ENCODE results near the gene OLFML3.
"Not testable (repeated sequence)": the region's sequence is repeated elsewhere in the genome, so short reads cannot be mapped to it uniquely, and the experiment has no call there.

OLFML3 gene

DNA sequence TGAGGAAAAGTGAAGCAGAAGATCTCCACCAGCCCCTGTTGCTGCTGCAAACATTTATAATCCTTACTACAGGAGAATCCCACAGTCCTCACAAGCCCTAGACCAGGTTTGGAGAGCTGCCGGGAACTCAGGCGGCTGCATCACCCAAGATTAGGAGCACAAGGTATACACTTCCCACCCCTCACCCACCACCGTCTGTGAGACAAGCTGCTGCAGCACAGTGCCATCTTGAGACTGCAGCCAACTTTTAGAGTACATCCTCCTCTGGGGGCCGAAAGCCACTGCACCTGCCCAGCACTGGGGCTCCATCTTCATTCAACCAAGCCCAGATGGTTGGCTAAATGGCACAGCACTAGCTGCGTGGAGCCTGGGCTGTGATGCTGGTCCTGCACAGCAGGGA is 13.8 kb downstream of the OLFML3 start:
- Histone ChIP-seq H2AFZ (ENCODE audit: low read length, unreplicated experiment) (no peak overlapping the region), H3K79me2 (ENCODE audit: control insufficient read depth, insufficient read depth, low read length, unreplicated experiment) (no peaks in the 10 kb centered on the region), H3K4me3 (ENCODE audit: low read depth, low read length) (no peak overlapping the region), H3K27ac (ENCODE audit: low read depth, low read length) (no peak overlapping the region), H3K27me3 (ENCODE audit: insufficient read depth, low read length) (peaks cover 37% of the 10 kb centered on the region), H3K4me1 (ENCODE audit: control insufficient read depth, insufficient read depth, low read length, unreplicated experiment) (no peaks in the 10 kb centered on the region), H3K36me3 (ENCODE audit: insufficient read depth, low read length) (no peaks in the 10 kb centered on the region)

DNA sequence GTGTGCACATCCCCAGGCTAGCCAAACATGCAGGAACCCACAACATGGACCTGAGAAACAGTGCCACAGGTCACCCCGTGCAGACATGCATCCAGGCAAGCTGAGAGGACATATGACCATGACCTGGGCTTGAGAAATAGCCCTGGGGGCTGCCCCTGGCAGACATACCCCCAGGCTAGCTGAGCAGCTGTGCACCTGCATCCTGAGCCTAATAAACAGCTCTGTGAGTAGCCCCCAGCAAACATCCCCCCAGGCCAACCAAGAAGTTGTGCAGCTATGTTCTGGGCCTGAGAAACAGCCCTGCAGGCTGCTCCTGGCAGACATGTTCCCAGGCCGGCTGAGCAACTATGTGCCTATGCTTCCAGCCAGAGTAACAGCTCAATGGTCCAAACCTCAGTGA is 14.5 kb downstream of the OLFML3 start:
- Histone ChIP-seq H3K27me3 (ENCODE audit: insufficient read depth, low read length) (peaks cover 39% of the 10 kb centered on the region), H2AFZ (ENCODE audit: low read length, unreplicated experiment) (no peak overlapping the region), H3K79me2 (ENCODE audit: control insufficient read depth, insufficient read depth, low read length, unreplicated experiment) (no peaks in the 10 kb centered on the region), H3K27ac (ENCODE audit: low read depth, low read length) (no peak overlapping the region), H3K4me1 (ENCODE audit: control insufficient read depth, insufficient read depth, low read length, unreplicated experiment) (no peaks in the 10 kb centered on the region), H3K4me3 (ENCODE audit: low read depth, low read length) (no peak overlapping the region), H3K36me3 (ENCODE audit: insufficient read depth, low read length) (no peaks in the 10 kb centered on the region)

DNA sequence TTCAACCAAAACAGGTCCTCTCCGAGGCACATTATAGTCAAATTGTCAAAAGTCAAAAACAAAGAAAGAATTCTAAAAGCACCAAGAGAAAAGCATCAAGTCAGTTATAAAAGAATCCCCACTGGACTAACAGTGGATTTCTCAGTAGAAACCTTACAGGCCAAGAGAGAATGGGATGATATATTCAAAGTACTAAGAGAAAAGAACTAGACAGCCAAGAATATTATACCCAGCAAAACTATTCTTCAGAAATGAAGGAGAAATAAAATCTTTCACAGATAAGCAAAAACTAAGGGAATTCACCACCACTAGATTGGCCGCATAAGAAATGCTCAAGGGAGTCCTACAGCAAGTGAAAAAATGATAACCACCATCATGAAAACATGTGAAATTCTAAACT is 16.1 kb downstream of the OLFML3 start:
- Histone ChIP-seq H3K36me3 (ENCODE audit: insufficient read depth, low read length) (no peaks in the 10 kb centered on the region), H2AFZ (ENCODE audit: low read length, unreplicated experiment) (no peak overlapping the region), H3K27ac (ENCODE audit: low read depth, low read length) (no peak overlapping the region), H3K4me1 (ENCODE audit: control insufficient read depth, insufficient read depth, low read length, unreplicated experiment) (no peaks in the 10 kb centered on the region), H3K27me3 (ENCODE audit: insufficient read depth, low read length) (peaks cover 45% of the 10 kb centered on the region), H3K79me2 (ENCODE audit: control insufficient read depth, insufficient read depth, low read length, unreplicated experiment) (no peaks in the 10 kb centered on the region), H3K4me3 (ENCODE audit: low read depth, low read length) (no peak overlapping the region)

DNA sequence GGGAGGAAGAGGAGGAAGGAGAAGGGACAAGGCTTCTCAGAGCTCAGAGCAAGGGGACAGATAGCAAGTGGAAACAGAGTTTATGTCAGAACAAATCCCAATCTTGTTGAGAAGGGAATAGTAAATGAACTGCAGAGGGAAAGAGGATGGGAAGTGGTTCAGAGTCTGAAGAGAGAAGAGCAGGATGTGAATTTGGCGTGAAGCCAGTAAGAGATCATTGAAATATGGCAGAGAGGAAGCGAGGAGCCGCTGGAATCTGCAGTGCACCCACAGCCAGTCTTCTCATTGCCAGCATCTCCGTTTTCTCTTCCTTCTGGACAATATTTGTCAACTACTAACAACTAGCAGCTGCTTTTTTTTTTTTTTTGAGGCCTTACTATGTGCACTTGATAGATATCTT is 19.1 kb downstream of the OLFML3 start:
- Histone ChIP-seq H3K27me3 (ENCODE audit: insufficient read depth, low read length) (peaks cover 44% of the 10 kb centered on the region; the same call in 1 of the 2 replicates), H3K36me3 (ENCODE audit: insufficient read depth, low read length) (no peaks in the 10 kb centered on the region), H3K4me1 (ENCODE audit: control insufficient read depth, insufficient read depth, low read length, unreplicated experiment) (no peaks in the 10 kb centered on the region), H3K4me3 (ENCODE audit: low read depth, low read length) (no peak overlapping the region), H2AFZ (ENCODE audit: low read length, unreplicated experiment) (no peak overlapping the region), H3K79me2 (ENCODE audit: control insufficient read depth, insufficient read depth, low read length, unreplicated experiment) (no peaks in the 10 kb centered on the region), H3K27ac (ENCODE audit: low read depth, low read length) (no peak overlapping the region)

DNA sequence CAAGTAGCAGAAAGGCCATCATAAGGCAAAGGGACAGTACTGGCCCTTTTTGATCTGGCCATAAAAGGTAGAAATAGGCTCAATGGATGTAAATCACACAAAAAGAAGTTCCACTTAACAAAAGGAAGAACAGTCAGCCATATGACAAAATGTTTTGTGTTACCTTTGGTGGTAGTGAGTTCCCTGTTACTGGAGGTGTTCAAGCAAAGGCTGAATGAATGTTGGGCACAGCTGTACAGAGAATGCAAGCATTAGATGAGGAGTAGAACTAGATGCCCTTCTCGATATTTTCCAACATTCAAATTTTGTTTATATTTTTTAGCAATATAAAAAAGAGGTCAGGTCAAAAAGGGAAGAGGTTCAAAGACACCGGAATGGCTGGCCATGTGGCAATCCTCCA is 20.0 kb downstream of the OLFML3 start:
- Histone ChIP-seq H3K4me3 (ENCODE audit: low read depth, low read length) (no peak overlapping the region), H3K27me3 (ENCODE audit: insufficient read depth, low read length) (peaks cover 53% of the 10 kb centered on the region), H3K4me1 (ENCODE audit: control insufficient read depth, insufficient read depth, low read length, unreplicated experiment) (no peaks in the 10 kb centered on the region), H3K36me3 (ENCODE audit: insufficient read depth, low read length) (no peaks in the 10 kb centered on the region), H2AFZ (ENCODE audit: low read length, unreplicated experiment) (no peak overlapping the region), H3K27ac (ENCODE audit: low read depth, low read length) (no peak overlapping the region), H3K79me2 (ENCODE audit: control insufficient read depth, insufficient read depth, low read length, unreplicated experiment) (no peaks in the 10 kb centered on the region)

DNA sequence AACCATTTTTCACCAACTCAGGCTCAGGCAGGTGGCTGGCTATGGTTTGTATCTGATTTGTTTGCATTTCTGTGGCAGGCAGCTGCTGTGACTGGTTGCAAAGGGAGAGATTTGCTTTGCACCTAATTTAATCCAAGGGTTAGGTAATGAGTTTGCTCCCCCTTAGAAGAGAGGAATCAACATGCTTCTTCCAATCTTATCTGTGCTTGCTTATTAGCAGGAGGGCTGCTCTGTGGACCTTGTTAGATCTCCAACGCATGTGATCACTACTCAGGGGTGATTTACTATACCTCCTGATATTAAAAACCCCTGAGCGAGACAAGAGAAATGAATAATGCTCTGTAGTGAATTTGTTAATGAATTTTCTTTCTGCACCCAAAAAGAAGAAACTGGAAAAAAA is 20.5 kb downstream of the OLFML3 start:
- Histone ChIP-seq H3K4me1 (ENCODE audit: control insufficient read depth, insufficient read depth, low read length, unreplicated experiment) (no peaks in the 10 kb centered on the region), H3K36me3 (ENCODE audit: insufficient read depth, low read length) (no peaks in the 10 kb centered on the region), H3K27ac (ENCODE audit: low read depth, low read length) (no peak overlapping the region), H3K27me3 (ENCODE audit: insufficient read depth, low read length) (peaks cover 57% of the 10 kb centered on the region), H3K79me2 (ENCODE audit: control insufficient read depth, insufficient read depth, low read length, unreplicated experiment) (no peaks in the 10 kb centered on the region), H3K4me3 (ENCODE audit: low read depth, low read length) (no peak overlapping the region), H2AFZ (ENCODE audit: low read length, unreplicated experiment) (no peak overlapping the region)

DNA sequence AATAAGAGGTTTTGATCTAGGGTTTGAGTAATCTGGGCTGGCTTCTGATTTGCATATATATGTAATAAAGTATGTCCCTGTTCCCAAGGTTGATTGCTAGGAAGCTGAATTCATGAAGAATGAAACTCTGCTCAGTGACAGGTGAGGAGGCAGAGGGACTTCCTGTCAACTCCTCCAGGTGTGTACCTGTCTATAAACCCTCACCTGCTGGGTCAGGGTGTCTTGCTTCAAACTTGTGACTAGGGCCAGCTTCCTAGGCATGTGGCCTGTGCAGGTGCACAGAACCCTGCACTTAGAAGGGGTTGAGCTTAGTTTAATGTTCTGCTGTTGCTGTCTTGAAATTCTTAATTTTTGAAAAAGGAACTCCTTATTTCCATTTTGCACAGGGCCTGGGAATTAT is 21.1 kb downstream of the OLFML3 start:
- Histone ChIP-seq H3K4me1 (ENCODE audit: control insufficient read depth, insufficient read depth, low read length, unreplicated experiment) (no peaks in the 10 kb centered on the region), H3K36me3 (ENCODE audit: insufficient read depth, low read length) (no peaks in the 10 kb centered on the region), H3K27me3 (ENCODE audit: insufficient read depth, low read length) (peaks cover 62% of the 10 kb centered on the region), H3K4me3 (ENCODE audit: low read depth, low read length) (no peak overlapping the region), H3K79me2 (ENCODE audit: control insufficient read depth, insufficient read depth, low read length, unreplicated experiment) (no peaks in the 10 kb centered on the region), H3K27ac (ENCODE audit: low read depth, low read length) (no peak overlapping the region), H2AFZ (ENCODE audit: low read length, unreplicated experiment) (no peak overlapping the region)

DNA sequence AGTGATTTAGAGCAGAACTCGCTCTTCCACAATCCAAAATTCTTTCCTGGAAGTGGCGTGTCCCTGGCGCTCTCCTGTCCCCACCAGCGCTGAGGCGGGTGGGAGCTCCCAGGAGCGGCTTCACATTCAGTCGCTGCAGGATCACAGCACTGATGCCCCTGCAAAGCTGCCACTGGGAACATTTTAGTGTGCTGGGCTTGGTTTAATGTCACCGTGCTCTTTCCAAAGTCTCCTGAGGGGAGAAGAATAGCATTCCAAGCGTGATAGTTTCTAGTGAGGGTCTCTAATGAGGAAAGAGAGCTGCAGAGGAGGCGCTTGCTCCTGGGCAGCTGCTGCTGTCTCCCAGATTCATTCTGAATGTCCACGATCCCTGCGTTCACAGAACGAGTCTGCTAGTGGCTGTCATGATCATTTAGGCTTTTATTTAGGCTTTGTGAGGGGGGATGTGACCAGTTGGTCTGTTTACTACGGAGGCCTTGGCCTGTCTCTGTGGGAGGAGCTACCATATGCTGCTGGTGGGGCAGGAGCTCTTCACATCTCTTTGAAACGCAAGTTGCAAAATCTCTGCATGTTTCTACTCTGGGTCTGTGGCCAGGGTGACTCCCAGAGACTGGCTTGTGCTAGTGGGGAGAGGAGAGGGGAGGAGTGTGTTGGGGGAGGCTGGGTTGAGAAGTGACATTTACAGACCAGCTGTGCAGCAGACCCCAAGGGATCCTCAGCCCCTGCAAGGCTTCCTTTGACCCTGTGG is 23.4 kb downstream of the OLFML3 start:
- H2AFZ ChIP-seq (ENCODE audit: low read length, unreplicated experiment) = no peak overlapping the region
- no peaks in the 10 kb centered on the region for H3K4me1 ChIP-seq (ENCODE audit: control insufficient read depth, insufficient read depth, low read length, unreplicated experiment)
- no peaks in the 10 kb centered on the region for H3K79me2 ChIP-seq (ENCODE audit: control insufficient read depth, insufficient read depth, low read length, unreplicated experiment)
- peaks cover 73% of the 10 kb centered on the region for H3K27me3 ChIP-seq (ENCODE audit: insufficient read depth, low read length)
- H3K27ac ChIP-seq (ENCODE audit: low read depth, low read length) = no peak overlapping the region
- no peak overlapping the region for H3K4me3 ChIP-seq (ENCODE audit: low read depth, low read length)
- no peaks in the 10 kb centered on the region for H3K36me3 ChIP-seq (ENCODE audit: insufficient read depth, low read length)

DNA sequence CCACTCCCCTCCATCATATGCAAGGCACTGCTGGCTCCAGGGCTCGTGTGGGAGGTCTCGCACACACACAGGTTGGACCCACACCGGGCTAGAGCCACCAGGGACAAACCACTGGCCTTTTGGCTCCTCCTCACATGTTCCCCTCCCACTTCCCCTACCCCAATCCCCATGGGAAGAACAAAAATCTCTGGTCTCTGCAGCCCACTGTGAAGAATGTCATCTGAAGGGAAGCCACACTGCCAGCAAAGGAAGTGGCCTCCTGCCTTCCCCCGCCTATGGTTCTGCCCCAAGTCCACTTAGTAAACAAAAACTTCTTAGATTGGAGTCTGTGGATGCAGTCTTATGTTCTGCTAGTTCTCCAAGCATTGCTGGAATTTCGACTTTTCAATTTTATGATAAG is 24.2 kb downstream of the OLFML3 start:
- Histone ChIP-seq H3K27ac (ENCODE audit: low read depth, low read length) (no peak overlapping the region), H3K79me2 (ENCODE audit: control insufficient read depth, insufficient read depth, low read length, unreplicated experiment) (no peaks in the 10 kb centered on the region), H2AFZ (ENCODE audit: low read length, unreplicated experiment) (no peak overlapping the region), H3K36me3 (ENCODE audit: insufficient read depth, low read length) (no peaks in the 10 kb centered on the region), H3K4me3 (ENCODE audit: low read depth, low read length) (no peak overlapping the region), H3K4me1 (ENCODE audit: control insufficient read depth, insufficient read depth, low read length, unreplicated experiment) (no peaks in the 10 kb centered on the region), H3K27me3 (ENCODE audit: insufficient read depth, low read length) (peaks cover 77% of the 10 kb centered on the region)

DNA sequence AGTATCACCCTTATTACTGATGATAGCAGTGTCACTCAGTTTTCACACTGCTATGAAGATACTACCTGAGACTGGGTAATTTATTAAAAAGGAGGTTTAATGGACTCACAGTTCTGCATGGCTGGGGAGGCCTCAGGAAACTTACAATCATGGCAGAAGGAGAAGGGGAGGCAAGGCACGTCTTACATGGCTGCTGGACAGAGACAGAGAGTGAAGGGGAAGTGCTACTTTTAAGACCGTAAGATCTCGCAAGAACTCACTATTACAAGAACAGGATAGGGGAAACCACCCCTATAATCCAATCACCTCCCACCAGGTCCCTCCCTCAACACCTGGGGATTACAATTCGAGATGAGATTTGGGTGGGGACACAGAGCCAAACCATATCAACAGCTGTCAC is 27.6 kb downstream of the OLFML3 start:
- not testable (repeated sequence) for H3K79me2 ChIP-seq (ENCODE audit: control insufficient read depth, insufficient read depth, low read length, unreplicated experiment); H3K4me1 ChIP-seq (ENCODE audit: control insufficient read depth, insufficient read depth, low read length, unreplicated experiment); H3K27ac ChIP-seq (ENCODE audit: low read depth, low read length); H2AFZ ChIP-seq (ENCODE audit: low read length, unreplicated experiment); H3K36me3 ChIP-seq (ENCODE audit: insufficient read depth, low read length); H3K4me3 ChIP-seq (ENCODE audit: low read depth, low read length)
- H3K27me3 ChIP-seq (ENCODE audit: insufficient read depth, low read length) = peaks cover 73% of the 10 kb centered on the region

DNA sequence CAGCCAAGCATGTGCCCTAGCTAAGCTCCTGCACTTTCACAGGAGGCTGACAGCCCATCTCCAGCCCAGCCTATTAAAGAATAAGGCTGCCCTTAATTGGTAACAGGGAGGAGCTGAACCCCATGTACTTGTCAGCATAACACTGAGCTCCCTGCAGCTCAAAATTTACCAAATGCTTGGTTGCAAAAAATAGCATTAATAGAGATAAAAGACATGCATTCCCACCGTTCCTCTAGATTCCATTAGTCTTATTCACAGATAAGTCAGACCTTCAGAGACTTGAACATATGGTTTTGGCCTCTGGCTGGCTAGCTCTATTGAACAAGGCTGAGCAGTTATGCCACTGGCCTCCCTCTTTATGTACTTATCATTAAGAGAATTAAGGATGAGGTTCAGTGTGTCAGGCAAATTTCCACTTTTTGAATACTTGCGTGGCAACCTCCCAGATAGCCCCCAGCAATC is 29.2 kb downstream of the OLFML3 start:
- Histone ChIP-seq H2AFZ (ENCODE audit: low read length, unreplicated experiment) (no peak overlapping the region), H3K36me3 (ENCODE audit: insufficient read depth, low read length) (no peaks in the 10 kb centered on the region), H3K27ac (ENCODE audit: low read depth, low read length) (no peak overlapping the region), H3K4me1 (ENCODE audit: control insufficient read depth, insufficient read depth, low read length, unreplicated experiment) (no peaks in the 10 kb centered on the region), H3K27me3 (ENCODE audit: insufficient read depth, low read length) (peaks cover 60% of the 10 kb centered on the region), H3K4me3 (ENCODE audit: low read depth, low read length) (no peak overlapping the region), H3K79me2 (ENCODE audit: control insufficient read depth, insufficient read depth, low read length, unreplicated experiment) (no peaks in the 10 kb centered on the region)

Measured in ACC112 (cell line).